Activated CD8-positive, alpha-beta T cell treated with anti-CD3 and anti-CD28 coated beads for 36 hours (primary cell): ENCODE results near the gene WHRN. TPM values are rescaled to one million over a fixed set of nuclear protein-coding genes. Genes with fewer than 3 reads are reported as not detected.

Experiments
- ATAC-seq: fragments of 200-7000 bp; cut with Tn5 transposase; one replicate; pipeline ENCODE4 v1.10.0; 2021; ENCODE audit warnings: mild to moderate bottlenecking, moderate library complexity
- CTCF ChIA-PET: fragments of 350-600 bp; sonication (Branson Sonifier 250); formaldehyde crosslinking; loops from one replicate; lab custom pipeline; 2021; ENCODE audit warnings: antibody characterized with exemption; lab: Charles Lee
- POLR2A ChIA-PET: fragments of 350-600 bp; sonication (Branson Sonifier 250); formaldehyde crosslinking; loops from one replicate; lab custom pipeline; 2021; ENCODE audit warnings: antibody characterized with exemption; lab: Charles Lee
- DNase-seq: peaks from one replicate; pipeline ENCODE4 v3.0.0-alpha.2; 2020
- H3K27ac Mint-ChIP-seq: one replicate; pipeline ENCODE4 v1.8.0; 2021; ENCODE audit warnings: mild to moderate bottlenecking, mixed read lengths
- H3K27me3 Mint-ChIP-seq: one replicate; pipeline ENCODE4 v1.8.0; 2021; ENCODE audit warnings: mixed read lengths
- H3K36me3 Mint-ChIP-seq: one replicate; pipeline ENCODE4 v1.8.0; 2021; ENCODE audit warnings: low read depth, mixed read lengths
- H3K4me1 Mint-ChIP-seq: one replicate; pipeline ENCODE4 v1.8.0; 2021; ENCODE audit warnings: low read depth, mixed read lengths
- H3K4me3 Mint-ChIP-seq: one replicate; pipeline ENCODE4 v1.8.0; 2021; ENCODE audit warnings: mild to moderate bottlenecking, moderate library complexity, mixed read lengths
- H3K9me3 Mint-ChIP-seq: one replicate; pipeline ENCODE4 v1.8.0; 2021; ENCODE audit warnings: mixed read lengths
- CTCF ChIP-seq: fragments of 200-600 bp; IDR thresholded peaks from one replicate; pipeline ENCODE4 v1.8.0; 2022; ENCODE audit warnings: antibody characterized with exemption, mild to moderate bottlenecking
- intact Hi-C: fragments of 100-400 bp; cut with micrococcal nuclease; formaldehyde crosslinking; loops from one replicate; pipeline ENCODE4 v1.10.0; 2022
- total RNA-seq, 2 experiments: library from RNA; stranded (reverse); gene quantifications; one replicate each; pipeline ENCODE4 v1.2.3, GENCODE V29; 2021

WHRN gene
- total RNA-seq, 2 experiments from 2014 or later: 12.6 to 14.9 TPM

DNA sequence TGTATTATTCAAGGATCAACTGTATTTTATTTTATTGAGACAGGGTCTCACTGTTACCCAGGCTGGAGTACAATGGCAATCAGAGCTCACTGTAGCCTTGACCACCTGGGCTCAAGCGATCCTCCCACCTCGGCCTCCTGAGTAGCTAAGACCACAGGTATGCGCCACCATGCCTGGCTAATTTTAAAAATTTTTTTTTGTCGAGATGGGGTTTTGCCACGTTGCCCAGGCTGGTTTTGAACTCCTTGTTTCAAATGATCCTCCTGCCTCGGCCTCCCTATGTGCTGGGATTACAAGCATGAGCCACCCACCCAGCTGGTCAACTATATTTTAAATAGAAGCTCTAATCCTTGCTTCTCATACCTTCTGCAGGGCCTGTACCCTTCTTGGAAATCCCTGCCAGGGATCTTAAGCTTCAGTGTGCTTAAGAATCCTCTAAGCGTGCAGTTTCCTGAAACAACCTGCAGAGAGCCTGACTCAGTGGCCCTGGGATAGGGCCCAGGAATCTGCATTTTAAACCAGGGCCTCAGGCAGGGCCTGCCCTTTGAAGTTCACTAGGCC, 120.4 kb downstream of the WHRN start:
- intact Hi-C loops: loop anchor here (2.0 kb wide), 1 partner anchor 36 kb away; no protein-coding TSS in a partner anchor
- peak overlapping the region; percentile 94 for H3K27ac Mint-ChIP-seq
- H3K27me3 Mint-ChIP-seq: no peaks in the 10 kb centered on the region
- no peak for ATAC-seq
- CTCF ChIA-PET: interaction anchor here (0.7 to 10.4 kb wide), 12 partner anchors 11 to 507 kb away, joined by 3 to 98 read pairs (median 6); no protein-coding TSS in a partner anchor
- no peak for DNase-seq
- peaks cover 93% of the 10 kb centered on the region for H3K36me3 Mint-ChIP-seq
- H3K4me3 Mint-ChIP-seq: peak overlapping the region; percentile 84
- POLR2A ChIA-PET: interaction anchor here (1.0 to 17.7 kb wide), 8 partner anchors 8 to 545 kb away, joined by 3 to 351 read pairs (median 24); partner anchors contain the start of genes ATP6V1G1 and TNFSF8
- H3K9me3 Mint-ChIP-seq: no peaks in the 10 kb centered on the region
- peaks cover 31% of the 10 kb centered on the region for H3K4me1 Mint-ChIP-seq
- TF ChIP-seq CTCF: no peak

DNA sequence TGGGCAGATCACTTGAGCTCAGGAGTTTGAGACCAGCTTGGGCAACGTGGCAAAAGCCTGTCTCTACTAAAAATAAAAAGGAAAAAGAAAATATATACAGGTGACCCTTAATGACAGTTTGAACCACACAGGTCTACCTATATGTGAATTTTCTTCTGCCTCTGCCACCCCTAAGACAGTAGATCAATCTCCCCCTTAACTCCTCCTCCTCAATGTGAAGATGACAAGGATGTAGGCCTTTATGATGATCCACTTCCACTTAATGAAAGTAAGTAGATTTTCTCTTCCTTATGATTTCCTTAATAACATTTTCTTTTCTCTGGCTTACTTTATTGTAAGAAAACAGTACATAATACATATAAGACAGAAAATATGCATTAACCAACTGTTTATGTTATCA, 120.9 kb downstream of the WHRN start:
- no peak for DNase-seq
- H3K4me3 Mint-ChIP-seq: peak overlapping the region; percentile 84
- no peaks in the 10 kb centered on the region for H3K27me3 Mint-ChIP-seq
- ChIA-PET POLR2A (interaction anchor here (0.6 to 17.7 kb wide), 6 partner anchors 12 to 322 kb away, joined by 3 to 351 read pairs (median 29); partner anchors contain the start of gene ATP6V1G1), CTCF (interaction anchor here (0.7 to 10.4 kb wide), 5 partner anchors 12 to 506 kb away, joined by 3 to 98 read pairs (median 11); no protein-coding TSS in a partner anchor)
- no peak for TF ChIP-seq CTCF
- no peak for ATAC-seq
- H3K9me3 Mint-ChIP-seq: no peaks in the 10 kb centered on the region
- intact Hi-C loops: loop anchor here (2.0 kb wide), 1 partner anchor 36 kb away; no protein-coding TSS in a partner anchor
- peaks cover 32% of the 10 kb centered on the region for H3K4me1 Mint-ChIP-seq
- H3K36me3 Mint-ChIP-seq: peaks cover 94% of the 10 kb centered on the region
- H3K27ac Mint-ChIP-seq: peak overlapping the region; percentile 94

DNA sequence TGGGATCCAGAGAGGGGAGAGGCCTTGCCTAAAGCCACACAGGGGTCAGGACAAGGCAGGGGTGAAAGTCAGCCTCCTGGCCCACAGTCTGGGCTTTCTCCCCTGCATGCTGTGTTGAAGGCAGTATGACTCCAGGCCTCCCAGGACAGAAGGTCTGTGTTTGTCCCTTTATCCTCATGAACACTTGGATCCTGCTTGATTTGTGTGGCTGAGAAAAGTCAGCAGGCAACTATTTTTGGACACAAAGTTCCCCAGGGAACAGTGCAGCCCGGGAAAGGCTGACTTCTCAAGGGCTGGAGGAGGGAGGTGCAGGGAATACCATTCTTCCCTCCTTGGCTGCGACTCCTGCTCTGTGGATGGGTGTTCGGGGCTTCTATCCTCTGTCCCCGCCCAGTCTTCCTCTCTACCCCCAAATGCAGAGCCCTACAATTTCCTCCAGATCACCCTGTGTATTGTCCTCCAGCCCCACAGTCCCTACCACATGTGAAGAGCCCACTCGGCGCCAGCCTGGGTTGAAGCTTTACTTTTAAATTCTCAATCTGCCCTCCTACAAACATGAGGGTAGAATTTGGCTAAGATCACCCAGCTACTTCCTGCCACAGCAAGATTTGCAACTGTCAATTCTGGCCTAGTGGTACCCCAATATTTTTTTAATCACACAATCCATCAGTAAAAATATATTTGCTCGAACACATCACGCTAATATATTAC, 121.6 kb downstream of the WHRN start:
- peak overlapping the region; percentile 84 for H3K4me3 Mint-ChIP-seq
- H3K27ac Mint-ChIP-seq: peak overlapping the region; percentile 94
- H3K36me3 Mint-ChIP-seq: peaks cover 94% of the 10 kb centered on the region
- DNase-seq (no peak), ATAC-seq (no peak)
- no peaks in the 10 kb centered on the region for H3K27me3 Mint-ChIP-seq
- TF ChIP-seq CTCF: no peak
- POLR2A ChIA-PET: interaction anchor here (0.6 to 17.7 kb wide), 5 partner anchors 14 to 322 kb away, joined by 3 to 351 read pairs (median 8); no protein-coding TSS in a partner anchor
- CTCF ChIA-PET: interaction anchor here (1.0 to 10.4 kb wide), 3 partner anchors 11 to 43 kb away, joined by 3 to 98 read pairs (median 72); no protein-coding TSS in a partner anchor
- H3K4me1 Mint-ChIP-seq: peaks cover 36% of the 10 kb centered on the region
- intact Hi-C loops: loop anchor here (2.0 kb wide), 1 partner anchor 35 kb away; no protein-coding TSS in a partner anchor
- no peaks in the 10 kb centered on the region for H3K9me3 Mint-ChIP-seq

- peak; percentile 94 for DNase-seq
- POLR2A ChIA-PET: interaction anchor here (0.8 to 17.7 kb wide), 3 partner anchors 14 to 38 kb away, joined by 4 to 351 read pairs (median 277); no protein-coding TSS in a partner anchor
- H3K4me1 Mint-ChIP-seq: peaks cover 43% of the 10 kb centered on the region
These were observed 122.4 kb downstream of the WHRN start for GRCh38 chr9:114382699-114383520.

More at GRCh38 chr9:114382699-114383520, 122.4 kb downstream of the WHRN start:
- Mint-ChIP-seq H3K27ac (peak overlapping the region; percentile 94), H3K4me3 (peak overlapping the region; percentile 84), H3K36me3 (peaks cover 95% of the 10 kb centered on the region), H3K27me3 (no peaks in the 10 kb centered on the region), H3K9me3 (no peaks in the 10 kb centered on the region)
- intact Hi-C loops: no loop called here
- CTCF ChIA-PET: interaction anchor here (1.0 to 10.4 kb wide), 2 partner anchors 10 to 23 kb away, joined by 3 to 72 read pairs; no protein-coding TSS in a partner anchor
- peak; percentile 35 for TF ChIP-seq CTCF
- ATAC-seq: peak; percentile 25
